Measurements from ENCODE around the gene NXNL2. TPM values are rescaled to one million over a fixed set of nuclear protein-coding genes. Genes with fewer than 3 reads are reported as not detected.
A peak's percentile ranks its signal among the peaks of the same experiment; 100 is the strongest.

Gene NXNL2
- total RNA-seq, 1 donor from 2014 or later = 1.9 TPM

- no peak for DNase-seq (ENCODE audit: low spot score)
Measured at GRCh38 chr9:88531920-88532698, 2.9 kb upstream of the NXNL2 start.

DNA sequence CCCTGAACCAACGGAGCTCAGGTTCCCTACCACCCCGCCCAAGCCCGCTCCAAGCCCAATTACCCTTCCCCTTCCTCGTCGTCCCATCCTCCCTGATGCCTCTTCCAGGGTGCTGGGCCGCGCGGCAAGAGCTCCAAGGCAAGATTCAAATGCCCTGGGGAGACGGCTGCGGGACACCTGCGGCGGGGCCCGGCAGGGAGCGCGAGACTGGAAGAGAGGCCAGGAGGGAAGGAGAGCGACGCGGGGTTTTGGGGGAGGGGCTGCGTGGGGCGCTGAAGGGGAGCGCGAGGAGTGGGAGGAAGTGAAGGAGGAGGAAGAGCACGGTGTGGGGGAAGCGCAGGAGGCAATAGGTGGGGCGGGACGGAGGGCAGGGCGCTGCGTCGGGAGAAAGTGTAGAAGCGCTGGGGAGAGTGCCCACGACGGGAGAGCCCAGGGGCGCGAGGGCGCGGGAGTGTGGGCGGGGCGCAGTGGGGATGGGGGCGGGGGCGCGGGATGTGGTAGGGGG, 975 bp upstream of the NXNL2 start:
- peak; percentile 13 for DNase-seq (ENCODE audit: low spot score)

- no peak for DNase-seq (ENCODE audit: low spot score)
Measured at GRCh38 chr9:88535226-88536022, 446 bp downstream of the NXNL2 start.

GRCh38 chr9:88536023-88536324, 996 bp downstream of the NXNL2 start:
- no peak for DNase-seq (ENCODE audit: low spot score)

GRCh38 chr9:88536951-88537760, 2.2 kb downstream of the NXNL2 start:
- peak; percentile 34 for DNase-seq (ENCODE audit: low spot score)

- DNase-seq (ENCODE audit: low spot score) = peak; percentile 55
Measured at GRCh38 chr9:88537761-88538091, 2.7 kb downstream of the NXNL2 start.

DNA sequence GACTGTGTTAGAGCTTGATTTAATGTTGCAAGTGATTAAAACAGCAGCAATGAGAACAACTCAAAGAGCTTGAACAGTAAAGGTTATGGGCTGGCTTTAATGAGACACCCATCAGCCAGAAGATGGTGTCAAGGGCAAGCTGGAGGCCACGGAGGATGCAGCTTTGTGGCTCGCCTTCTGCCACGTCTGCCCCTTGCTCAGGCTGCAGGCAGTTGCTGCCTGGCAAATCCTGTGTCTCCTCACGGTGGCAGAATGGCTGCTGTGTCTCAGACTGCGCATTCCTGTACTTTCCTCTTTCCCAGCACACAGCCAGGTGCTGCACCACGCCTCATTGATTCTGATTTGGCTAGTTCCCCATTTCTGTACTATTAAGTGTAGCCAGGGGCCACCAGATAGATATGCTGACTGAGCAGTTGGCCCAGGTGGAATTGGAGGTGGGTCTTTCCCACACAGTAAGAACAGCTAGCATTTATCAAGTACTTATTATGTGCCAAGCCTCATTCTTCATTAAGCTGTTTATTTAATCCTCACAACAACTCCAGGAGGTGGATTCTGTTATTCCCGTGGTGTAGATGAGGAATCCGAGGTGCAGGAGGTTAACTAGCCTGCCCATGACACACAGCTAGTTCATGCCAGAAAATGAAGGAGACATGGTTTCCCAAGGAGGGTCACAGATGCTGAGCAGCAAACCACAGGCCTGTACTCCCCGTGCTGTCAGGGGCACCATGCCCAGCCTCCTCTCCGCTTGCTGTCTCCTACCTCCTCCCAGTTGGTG, 3.5 kb downstream of the NXNL2 start:
- DNase-seq (ENCODE audit: low spot score) = no peak

- DNase-seq (ENCODE audit: low spot score) = no peak
Measured at GRCh38 chr9:88539246-88539645, 4.3 kb downstream of the NXNL2 start.

DNA sequence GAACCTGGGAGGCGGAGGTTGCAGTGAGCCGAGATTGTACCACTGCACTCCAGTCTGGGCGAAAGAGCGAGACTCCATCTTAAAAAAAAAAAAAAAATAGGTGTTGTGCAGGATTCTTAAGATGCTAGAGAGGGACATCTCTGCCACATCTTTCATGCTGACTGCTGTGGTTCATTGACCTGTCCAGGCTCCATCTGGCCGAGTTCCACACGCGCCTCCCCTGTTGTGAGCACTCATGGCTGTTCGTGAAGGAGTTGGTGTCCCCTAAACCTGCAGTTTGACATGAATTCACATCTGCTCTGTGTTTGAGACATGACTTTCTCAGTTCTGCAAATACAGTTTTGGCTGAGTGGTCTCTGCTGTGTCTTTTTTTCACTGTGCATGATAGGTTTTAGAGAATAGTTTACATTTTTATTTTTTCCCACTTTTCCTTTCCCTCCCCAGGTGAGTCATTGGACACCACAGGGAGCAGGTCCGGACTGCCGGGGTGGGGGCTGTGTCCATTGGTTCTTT, 5.3 kb downstream of the NXNL2 start:
- DNase-seq (ENCODE audit: low spot score) = no peak

DNA sequence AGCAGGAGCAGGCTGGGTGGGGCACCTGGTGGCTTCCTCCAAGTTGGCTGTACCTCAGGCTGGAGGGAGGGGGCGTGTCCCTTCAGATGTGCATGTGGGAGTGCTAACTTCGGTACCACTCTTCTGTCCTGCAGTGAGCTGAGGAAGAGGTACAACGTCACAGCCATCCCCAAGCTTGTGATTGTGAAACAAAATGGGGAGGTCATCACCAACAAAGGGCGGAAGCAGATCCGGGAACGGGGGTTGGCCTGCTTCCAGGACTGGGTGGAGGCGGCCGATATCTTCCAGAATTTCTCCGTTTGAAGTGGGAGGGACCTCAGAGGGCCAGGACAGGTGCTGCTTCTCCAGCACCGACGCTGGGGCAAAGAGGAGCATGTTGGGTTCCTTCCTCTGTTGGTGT, 9.3 kb downstream of the NXNL2 start:
- DNase-seq (ENCODE audit: low spot score) = peak; percentile 22

- DNase-seq (ENCODE audit: low spot score) = no peak
Measured at GRCh38 chr9:88551546-88552137, 16.7 kb downstream of the NXNL2 start.

GRCh38 chr9:88553350-88553749, 18.4 kb downstream of the NXNL2 start:
- no peak for DNase-seq (ENCODE audit: low spot score)

GRCh38 chr9:88555268-88555980, 20.4 kb downstream of the NXNL2 start:
- DNase-seq (ENCODE audit: low spot score) = no peak

DNA sequence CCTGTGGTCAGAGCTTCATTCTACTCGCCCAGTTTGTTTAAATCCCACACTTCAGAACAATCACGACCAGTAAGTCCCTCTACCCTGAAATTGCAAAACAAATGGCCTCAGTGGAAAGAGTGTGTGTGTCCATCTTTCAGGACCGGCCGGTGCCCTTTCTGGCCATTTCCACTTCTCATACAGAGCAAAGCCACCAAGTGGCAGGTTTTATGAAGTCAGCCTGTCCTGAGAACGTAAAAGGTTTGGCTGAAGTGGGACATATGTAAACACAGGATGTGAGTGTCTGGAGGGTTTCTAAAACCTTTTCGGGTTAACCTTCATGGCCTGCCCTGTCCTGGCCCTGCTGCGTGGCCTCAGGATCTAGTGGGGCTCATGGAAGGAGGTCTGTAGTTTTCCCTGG, 24.7 kb downstream of the NXNL2 start:
- DNase-seq (ENCODE audit: low spot score) = no peak

- DNase-seq (ENCODE audit: low spot score) = no peak
Measured at GRCh38 chr9:88567870-88568269, 32.9 kb downstream of the NXNL2 start.

- no peak for DNase-seq (ENCODE audit: low spot score)
Measured at GRCh38 chr9:88571419-88571818, 36.4 kb downstream of the NXNL2 start.

DNA sequence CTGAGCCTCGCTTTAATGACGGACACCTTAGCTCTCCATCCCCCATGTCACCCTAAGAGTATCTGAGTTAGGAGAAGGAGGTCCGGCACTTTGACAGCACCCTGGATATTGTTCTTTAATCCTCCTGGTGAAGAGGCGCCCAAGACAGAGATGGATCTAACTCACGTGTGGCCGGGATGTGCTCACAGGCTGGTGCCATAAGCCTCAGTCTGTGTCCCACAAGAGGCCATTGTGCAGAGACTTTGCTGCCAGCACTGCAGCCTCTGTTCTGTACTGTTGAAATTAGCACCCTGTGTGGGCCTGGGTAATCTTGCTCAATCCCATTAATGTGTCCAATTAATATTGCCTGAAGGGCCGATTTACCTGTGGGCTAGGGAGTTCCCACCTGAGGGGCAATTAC, 37.7 kb downstream of the NXNL2 start:
- DNase-seq (ENCODE audit: low spot score) = no peak

DNA sequence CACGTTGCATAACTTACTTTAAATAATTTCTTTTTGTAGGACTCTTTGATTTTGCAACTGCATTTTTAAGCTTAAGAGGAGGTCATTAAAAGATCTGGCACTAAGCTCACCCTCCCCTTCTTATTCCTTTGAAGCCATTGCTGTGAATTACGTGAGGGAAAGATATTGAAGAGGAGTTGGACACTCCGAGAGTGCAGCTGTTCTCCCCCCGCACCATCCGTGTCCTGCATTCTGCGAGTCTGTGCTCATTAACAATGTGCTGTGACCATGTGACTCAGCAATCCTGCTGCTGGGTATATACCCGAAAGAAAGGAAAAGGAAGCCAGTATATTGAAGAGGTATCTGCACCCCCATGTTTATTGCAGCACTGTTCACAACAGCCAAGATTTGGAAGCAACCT, 40.0 kb downstream of the NXNL2 start:
- DNase-seq (ENCODE audit: low spot score) = no peak

DNA sequence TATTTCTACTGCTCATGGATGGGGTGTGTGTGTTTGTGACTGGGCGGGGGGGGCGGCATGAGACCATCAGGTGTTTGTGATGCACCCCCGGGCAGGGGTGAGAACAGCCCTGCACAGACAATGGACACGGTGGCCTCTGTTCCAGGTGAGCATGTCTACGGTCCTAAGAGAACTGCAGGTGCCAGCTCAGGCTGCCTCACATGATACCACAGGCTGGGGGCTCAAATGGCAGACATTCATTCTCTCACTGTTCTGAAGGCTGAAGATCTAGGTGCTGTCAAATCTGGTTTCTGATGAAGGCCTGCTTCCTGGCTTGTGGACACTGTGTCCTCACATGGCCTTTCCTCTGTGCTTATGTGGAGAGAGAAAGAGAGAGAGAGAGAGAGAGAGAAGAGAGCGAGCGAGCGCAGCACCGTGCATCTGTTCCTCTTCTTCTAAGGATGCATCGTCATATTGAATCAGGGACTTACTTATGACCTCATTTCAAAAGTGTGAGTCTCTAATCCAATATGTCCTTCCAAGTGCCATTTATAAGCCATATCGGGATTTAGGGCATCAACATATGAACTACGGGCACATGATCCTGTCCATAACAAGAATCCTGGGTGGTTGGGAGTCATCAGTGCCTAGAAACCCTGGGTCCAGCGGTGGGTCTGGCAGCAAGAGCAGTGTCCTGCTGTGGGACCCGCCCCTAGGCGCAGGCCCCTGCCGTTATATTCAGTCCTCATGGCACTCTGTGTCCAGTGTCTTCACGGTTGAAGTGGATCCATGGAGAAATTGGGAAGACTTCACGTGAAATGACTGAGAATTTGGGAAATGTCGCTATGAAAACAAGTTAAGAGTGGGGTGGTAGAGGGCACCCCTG, 42.5 kb downstream of the NXNL2 start:
- DNase-seq (ENCODE audit: low spot score) = no peak
